Lower lobe of right lung (tissue), 2 donors: ENCODE results near the gene NPIPB8. TPM values are rescaled to one million over a fixed set of nuclear protein-coding genes. Genes with fewer than 3 reads are reported as not detected.
"Not testable (repeated sequence)": the region's sequence is repeated elsewhere in the genome, so short reads cannot be mapped to it uniquely, and the experiment has no call there.

ENCODE experiments used
- ATAC-seq, 2 donors: fragments of 200-7000 bp; cut with Tn5 transposase; one replicate each; pipeline ENCODE4 v1.9.1; 2020 to 2022; ENCODE audit warnings: mild to moderate bottlenecking in 2 of 2, moderate library complexity in 2 of 2
- DNase-seq: peaks from one replicate; pipeline ENCODE4 v3.0.0-alpha.2; 2020
- H3K27ac ChIP-seq: fragments of 200-600 bp; one replicate; pipeline ENCODE4 v1.8.0; 2022
- H3K27me3 ChIP-seq: fragments of 200-600 bp; one replicate; pipeline ENCODE4 v1.8.0; 2022; ENCODE audit warnings: low read depth
- H3K36me3 ChIP-seq: fragments of 200-600 bp; one replicate; pipeline ENCODE4 v1.8.0; 2022; ENCODE audit warnings: mild to moderate bottlenecking
- H3K4me1 ChIP-seq: fragments of 200-600 bp; one replicate; pipeline ENCODE4 v1.8.0; 2022
- H3K4me3 ChIP-seq: fragments of 200-600 bp; one replicate; pipeline ENCODE4 v1.8.0; 2022; ENCODE audit warnings: mild to moderate bottlenecking
- H3K9me3 ChIP-seq: fragments of 200-600 bp; one replicate; pipeline ENCODE4 v1.8.0; 2022
- CTCF ChIP-seq: fragments of 200-600 bp; IDR thresholded peaks from one replicate; pipeline ENCODE4 v1.8.0; 2022; ENCODE audit warnings: antibody characterized with exemption, mild to moderate bottlenecking
- intact Hi-C: fragments of 100-400 bp; cut with DNase I; formaldehyde crosslinking; loops from one replicate; pipeline ENCODE4 v1.11.0; 2022
- long read RNA-seq: library from polyadenylated mRNA; unstranded; transcript quantifications from one replicate; pipeline ENCODE4 v2.0.0, GENCODE V29; 2021
- total RNA-seq: library from RNA; stranded (reverse); fragmentation: NEBNext Ultra II Directional; extraction: Animal tissue kit (Norgen Biotek cat#: 25700); gene quantifications from one replicate; pipeline ENCODE4 v1.2.1, GENCODE V29; 2021
- donor health status: DM: no; HTN: yes; CAD: no; lungs with severe emphysema.

NPIPB8 gene
- 2.7 TPM for total RNA-seq
- long read RNA-seq: 0 reads

- intact Hi-C loops, H3K4me1 ChIP-seq, DNase-seq, H3K27me3 ChIP-seq, H3K27ac ChIP-seq, ATAC-seq, H3K9me3 ChIP-seq, H3K36me3 ChIP-seq, H3K4me3 ChIP-seq: not testable (repeated sequence)
Measured at GRCh38 chr16:28637765-28638164, at the start of gene NPIPB8. TSS of gene NPIPB8 (plus strand) at chr16:28638065. CDS start at chr16:28638361, 296 bp downstream.

DNA sequence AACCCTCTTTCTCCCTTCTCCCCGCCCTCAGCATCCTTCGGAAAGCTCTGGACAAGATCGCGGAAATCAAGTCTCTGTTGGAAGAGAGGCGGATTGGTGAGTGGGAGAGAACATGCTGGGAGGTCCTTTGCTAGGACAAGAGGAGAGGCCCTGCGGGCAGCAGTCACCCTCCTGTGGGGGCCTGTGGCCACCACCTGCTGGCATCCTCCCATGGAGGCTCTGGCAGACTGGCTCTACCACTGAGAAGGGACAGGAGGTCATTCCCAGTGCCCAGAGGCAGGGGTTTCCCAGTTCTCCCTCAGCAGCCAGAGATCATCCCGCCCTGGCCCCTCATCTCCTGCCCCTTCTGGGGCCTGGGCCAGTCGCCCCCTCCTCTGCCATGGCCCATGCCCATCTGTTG is 48.8 kb upstream of the NPIPB8 start:
- Histone ChIP-seq H3K4me3 (no peak overlapping the region), H3K27ac (no peak overlapping the region), H3K4me1 (no peaks in the 10 kb centered on the region), H3K27me3 (no peaks in the 10 kb centered on the region), H3K36me3 (peaks cover 85% of the 10 kb centered on the region), H3K9me3 (no peaks in the 10 kb centered on the region)
- ATAC-seq (no peak), DNase-seq (no peak)
- TF ChIP-seq CTCF: no peak
- intact Hi-C loops: no loop called here

DNA sequence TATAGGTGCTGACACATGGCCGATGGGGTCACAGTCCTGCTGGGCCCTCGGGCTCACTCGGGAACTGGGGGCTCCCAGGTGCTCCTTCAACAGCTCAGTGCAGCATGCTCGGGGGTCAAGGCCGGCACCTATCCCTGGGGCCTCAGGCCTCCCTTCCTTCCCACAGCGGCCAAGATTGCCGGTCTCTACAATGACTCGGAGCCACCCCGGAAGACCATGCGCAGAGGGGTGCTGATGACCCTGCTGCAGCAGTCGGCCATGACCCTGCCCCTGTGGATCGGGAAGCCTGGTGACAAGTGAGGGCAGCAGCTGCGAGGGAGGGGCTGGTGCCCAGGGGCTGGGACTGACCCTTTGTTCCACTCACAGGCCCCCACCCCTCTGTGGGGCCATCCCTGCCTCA is 47.9 kb upstream of the NPIPB8 start:
- H3K4me3 ChIP-seq: no peak overlapping the region
- ATAC-seq (no peak), DNase-seq (no peak)
- no peak for TF ChIP-seq CTCF
- H3K27ac ChIP-seq: no peak overlapping the region
- intact Hi-C loops: no loop called here
- no peaks in the 10 kb centered on the region for H3K27me3 ChIP-seq
- no peaks in the 10 kb centered on the region for H3K9me3 ChIP-seq
- H3K36me3 ChIP-seq: peaks cover 79% of the 10 kb centered on the region
- no peaks in the 10 kb centered on the region for H3K4me1 ChIP-seq

DNA sequence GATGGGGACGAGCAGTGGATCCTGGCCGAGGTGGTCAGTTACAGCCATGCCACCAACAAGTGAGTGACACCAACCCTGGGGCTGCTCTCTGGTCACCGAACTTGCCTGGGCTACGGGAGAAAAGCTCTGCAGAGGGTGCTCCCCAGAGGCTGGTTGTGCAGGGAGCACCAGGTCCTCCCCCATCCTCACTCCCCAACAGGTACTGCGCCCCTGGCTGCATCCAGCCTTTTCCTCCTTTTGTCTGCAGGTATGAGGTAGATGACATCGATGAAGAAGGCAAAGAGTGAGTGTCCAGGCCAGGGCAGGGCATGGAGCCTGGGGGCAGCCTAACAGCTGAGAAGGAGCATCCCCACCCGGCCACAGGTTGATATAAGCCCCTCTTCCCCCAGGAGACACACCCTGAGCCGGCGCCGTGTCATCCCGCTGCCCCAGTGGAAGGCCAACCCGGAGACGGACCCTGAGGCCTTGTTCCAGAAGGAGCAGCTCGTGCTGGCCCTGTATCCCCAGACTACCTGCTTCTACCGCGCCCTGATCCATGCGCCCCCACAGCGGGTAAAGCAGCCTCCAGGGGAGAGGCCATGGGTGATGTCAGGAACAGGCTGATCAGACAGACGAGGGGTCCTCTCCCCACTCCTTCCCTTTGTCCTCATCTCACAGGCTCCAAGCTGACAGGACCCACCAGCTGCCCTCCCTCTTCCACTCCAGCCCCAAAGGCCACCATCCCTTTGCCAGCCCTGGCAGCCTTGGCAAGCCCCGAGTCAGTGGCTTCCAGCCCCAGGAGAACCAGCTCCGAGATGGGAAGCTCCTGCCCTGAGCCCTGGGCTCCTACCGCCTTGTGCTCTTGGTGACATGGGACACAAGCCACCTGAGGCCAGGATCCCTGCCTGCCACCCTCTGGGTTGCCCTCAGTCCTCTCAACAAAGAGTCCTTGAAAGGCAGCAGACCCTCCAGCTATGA is 47.2 kb upstream of the NPIPB8 start:
- Histone ChIP-seq H3K27me3 (no peaks in the 10 kb centered on the region), H3K4me3 (no peak overlapping the region), H3K4me1 (no peaks in the 10 kb centered on the region), H3K9me3 (no peaks in the 10 kb centered on the region), H3K27ac (no peak overlapping the region), H3K36me3 (peaks cover 72% of the 10 kb centered on the region)
- intact Hi-C loops: no loop called here
- no peak for TF ChIP-seq CTCF
- DNase-seq: no peak
- ATAC-seq: no peak

- H3K4me3 ChIP-seq: no peak overlapping the region
- H3K36me3 ChIP-seq: peaks cover 65% of the 10 kb centered on the region
- no peaks in the 10 kb centered on the region for H3K27me3 ChIP-seq
- intact Hi-C loops: no loop called here
- no peaks in the 10 kb centered on the region for H3K9me3 ChIP-seq
- peaks cover 6% of the 10 kb centered on the region for H3K4me1 ChIP-seq
- ATAC-seq (no peak), DNase-seq (no peak)
- no peak for TF ChIP-seq CTCF
- no peak overlapping the region for H3K27ac ChIP-seq
Measured at GRCh38 chr16:28591355-28591754, 46.5 kb upstream of the NPIPB8 start.

DNA sequence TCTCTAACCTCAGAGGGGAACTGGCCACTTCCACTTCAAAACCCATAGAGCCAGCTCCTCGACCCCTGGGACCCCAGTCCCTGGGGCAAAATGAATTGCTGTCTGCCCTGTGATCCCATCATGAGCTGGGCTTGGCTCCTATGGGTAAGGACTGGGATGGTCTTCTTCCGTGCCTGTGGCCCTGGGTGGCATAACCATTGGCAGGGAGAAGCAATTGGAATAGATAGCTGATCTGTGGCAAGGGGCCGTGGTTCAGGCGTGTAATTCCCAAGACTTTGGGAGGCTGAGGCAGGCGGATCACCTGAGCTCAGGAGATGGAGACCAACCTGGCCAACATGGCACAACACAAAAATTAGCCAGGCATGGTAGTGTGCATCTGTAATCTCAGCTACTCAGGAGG is 45.4 kb upstream of the NPIPB8 start:
- Histone ChIP-seq H3K9me3 (no peaks in the 10 kb centered on the region), H3K4me1 (peaks cover 14% of the 10 kb centered on the region), H3K36me3 (peaks cover 53% of the 10 kb centered on the region), H3K27ac (no peak overlapping the region), H3K27me3 (no peaks in the 10 kb centered on the region), H3K4me3 (no peak overlapping the region)
- DNase-seq (no peak), ATAC-seq (no peak)
- TF ChIP-seq CTCF: no peak
- intact Hi-C loops: no loop called here
